HCT116 (cell line): ENCODE data around the gene MCEE. TPM values are rescaled to one million over a fixed set of nuclear protein-coding genes. Genes with fewer than 3 reads are reported as not detected.

Experiments used
- ATAC-seq: fragments of 200-7000 bp; cut with Tn5 transposase; 2 replicates; pipeline ENCODE4 v1.9.1; 2020; ENCODE audit warnings: mild to moderate bottlenecking, moderate library complexity
- BruUV-seq: library from RNA; stranded (reverse); fragments of 400-500 nt; replicated peaks from 2 replicates; lab custom pipeline; 2021; lab: Mats Ljungman, UMichigan
- CTCF ChIA-PET: fragments of 300-600 bp; sonication (Branson Sonifier 250); formaldehyde crosslinking; loops from one replicate; lab custom pipeline; 2021; ENCODE audit warnings: antibody characterized with exemption; lab: Charles Lee
- POLR2A ChIA-PET: fragments of 300-600, 350-600 bp; sonication (Branson Sonifier 250); formaldehyde crosslinking; loops from one replicate; lab custom pipeline; 2021; ENCODE audit warnings: antibody characterized with exemption; lab: Charles Lee
- RAD21 ChIA-PET, 2 experiments: fragments of 300-600 bp; sonication (Branson Sonifier 250); formaldehyde crosslinking; loops; one replicate each; lab custom pipeline; 2023; ENCODE audit warnings: low total read pairs in 2 of 2; ENCODE audit not compliant: uncharacterized antibody in 2 of 2, unreplicated experiment in 2 of 2, low non-redundant PET in 1 of 2; lab: Charles Lee
- DNase-seq: peaks from one replicate; pipeline ENCODE4 v3.0.0-alpha.2; 2010; ENCODE audit warnings: low read depth, low spot score
- H2AFZ ChIP-seq: fragments of 200-600 bp; shearing (Covaris generic), sonication (generic); 2 replicates; pipeline ENCODE4 v1.6.1; 2017; ENCODE audit warnings: low read depth, mixed run types, mixed read lengths, antibody characterized with exemption, low read length; ENCODE audit not compliant: poor library complexity, severe bottlenecking
- H3K27ac ChIP-seq: 2 replicates; pipeline ENCODE4 v1.5.1; 2012; ENCODE audit warnings: low read depth, low read length
- H3K27me3 ChIP-seq: fragments of 200-600 bp; sonication (generic); 2 replicates; pipeline ENCODE4 v1.6.1; 2016; ENCODE audit warnings: mixed run types, low read length, mixed read lengths; ENCODE audit not compliant: insufficient read depth
- H3K36me3 ChIP-seq, 2 experiments: fragments of 200-500 bp in 1 of 2; fragments of 200-600 bp in 1 of 2; sonication (Bioruptor generic) in 1 of 2; sonication (generic) in 1 of 2; 2 replicates each; pipeline versions ENCODE4 v1.5.1 to v1.6.1; 2014 to 2016; ENCODE audit warnings: low read length in 2 of 2, inconsistent platforms in 1 of 2, mixed read lengths in 1 of 2, mixed run types in 1 of 2; ENCODE audit not compliant: insufficient read depth in 2 of 2, control insufficient read depth in 1 of 2
- H3K4me1 ChIP-seq, 2 experiments: fragments of 200-600 bp in 1 of 2; sonication (generic) in 1 of 2; 2 replicates each; pipeline versions ENCODE4 v1.5.1 to v1.6.1; 2012 to 2017; ENCODE audit warnings: low read length in 2 of 2, inconsistent platforms in 1 of 2, mild to moderate bottlenecking in 1 of 2, mixed read lengths in 1 of 2, mixed run types in 1 of 2, moderate library complexity in 1 of 2; ENCODE audit not compliant: insufficient read depth in 2 of 2, control insufficient read depth in 1 of 2
- H3K4me2 ChIP-seq: fragments of 200-600 bp; sonication (generic); 2 replicates; pipeline ENCODE4 v1.6.1; 2017; ENCODE audit warnings: mixed run types, low read length, mixed read lengths
- H3K4me3 ChIP-seq, 2 experiments: fragments of 200-600 bp in 1 of 2; sonication (generic) in 1 of 2; replicated peaks in 1 of 2; 2 replicates each; pipeline ENCODE4 v1.5.1; 2011 to 2016; ENCODE audit warnings: low read length in 2 of 2, control low read depth in 1 of 2, low read depth in 1 of 2, mild to moderate bottlenecking in 1 of 2, mixed read lengths in 1 of 2, mixed run types in 1 of 2
- H3K79me2 ChIP-seq: fragments of 200-600 bp; sonication (generic); 2 replicates; pipeline ENCODE4 v1.6.1; 2017; ENCODE audit warnings: mild to moderate bottlenecking, mixed run types, low read length, moderate library complexity, mixed read lengths; ENCODE audit not compliant: insufficient read depth
- H3K9ac ChIP-seq: fragments of 200-600 bp; sonication (generic); 2 replicates; pipeline ENCODE4 v1.6.1; 2016; ENCODE audit warnings: low read length, mixed read lengths
- H3K9me2 ChIP-seq: fragments of 200-600 bp; sonication (generic), shearing (Covaris generic); 2 replicates; pipeline ENCODE4 v1.6.1; 2017; ENCODE audit warnings: mixed run types, mild to moderate bottlenecking, moderate library complexity; ENCODE audit not compliant: insufficient read depth
- H3K9me3 ChIP-seq, 2 experiments: fragments of 200-500 bp in 1 of 2; fragments of 200-600 bp in 1 of 2; sonication (Bioruptor generic) in 1 of 2; sonication (generic) in 1 of 2; 2 replicates each; pipeline ENCODE4 v1.6.1; 2014 to 2017; ENCODE audit warnings: low read length in 2 of 2, mixed read lengths in 2 of 2, inconsistent platforms in 1 of 2, low read depth in 1 of 2, mild to moderate bottlenecking in 1 of 2, mixed run types in 1 of 2, moderate library complexity in 1 of 2; ENCODE audit not compliant: control insufficient read depth in 1 of 2, insufficient read depth in 1 of 2
- H4K20me1 ChIP-seq: fragments of 200-600 bp; sonication (generic), shearing (Covaris generic); 2 replicates; pipeline ENCODE4 v1.6.1; 2017; ENCODE audit warnings: mixed run types, mild to moderate bottlenecking, moderate library complexity; ENCODE audit not compliant: insufficient read depth
- CBX3 ChIP-seq: IDR thresholded peaks from 2 replicates; pipeline ENCODE4 v1.6.1; 2012; ENCODE audit warnings: low read depth
- CEBPB ChIP-seq: IDR thresholded peaks from 2 replicates; pipeline ENCODE4 v1.6.1; 2012; ENCODE audit warnings: low read depth
- CTCF ChIP-seq, 3 experiments: fragments of 200-600 bp in 1 of 3; sonication (generic) in 1 of 3; IDR thresholded peaks in 2 of 3; conservative IDR thresholded peaks in 1 of 3; 2 replicates each; pipeline ENCODE4 v1.5.1; 2012 to 2017; ENCODE audit warnings: low read depth in 2 of 3, low read length in 2 of 3, antibody characterized with exemption in 1 of 3, borderline replicate concordance in 1 of 3, control low read depth in 1 of 3, mild to moderate bottlenecking in 1 of 3, mixed read lengths in 1 of 3, mixed run types in 1 of 3, moderate library complexity in 1 of 3; ENCODE audit not compliant: insufficient read depth in 1 of 3
- EZH2phosphoT487 ChIP-seq: fragments of 200-600 bp; IDR thresholded peaks from 2 replicates; pipeline ENCODE4 v1.6.1; 2018; ENCODE audit warnings: antibody characterized with exemption, borderline replicate concordance
- FOSL1 ChIP-seq: IDR thresholded peaks from 2 replicates; pipeline ENCODE4 v1.6.1; 2012; ENCODE audit warnings: low read depth
- MAX ChIP-seq: IDR thresholded peaks from 2 replicates; pipeline ENCODE4 v1.6.1; 2012
- POLR2AphosphoS5 ChIP-seq: IDR thresholded peaks from 2 replicates; pipeline ENCODE4 v1.6.1; 2011; ENCODE audit warnings: mild to moderate bottlenecking, low read depth, low read length, moderate library complexity
- RAD21 ChIP-seq: IDR thresholded peaks from 2 replicates; pipeline ENCODE4 v1.6.1; 2012; ENCODE audit warnings: low read depth, mild to moderate bottlenecking
- SP1 ChIP-seq: IDR thresholded peaks from 2 replicates; pipeline ENCODE4 v1.6.1; 2012; ENCODE audit warnings: low read depth
- SRF ChIP-seq: IDR thresholded peaks from 2 replicates; pipeline ENCODE4 v1.6.1; 2012; ENCODE audit warnings: low read depth
- TCF7L2 ChIP-seq: IDR thresholded peaks from 2 replicates; pipeline ENCODE4 v1.7.0; 2011; ENCODE audit warnings: borderline replicate concordance, inconsistent platforms; ENCODE audit not compliant: insufficient read depth, insufficient read length; ENCODE audit errors: extremely low read depth
- YY1 ChIP-seq: IDR thresholded peaks from 2 replicates; pipeline ENCODE4 v1.6.1; 2011; ENCODE audit warnings: low read length, low read depth, moderate library complexity, mild to moderate bottlenecking; ENCODE audit not compliant: insufficient replicate concordance; ENCODE audit errors: extremely low read depth
- ZNF274 ChIP-seq: fragments of 200-500 bp; sonication (Bioruptor generic); IDR thresholded peaks from 2 replicates; pipeline ENCODE4 v1.6.1; 2014; ENCODE audit warnings: mild to moderate bottlenecking, low read depth, low read length, inconsistent platforms
- intact Hi-C: fragments of 100-400 bp; cut with micrococcal nuclease; formaldehyde crosslinking; loops from 2 replicates; pipeline ENCODE4 v1.10.0; 2022
- total RNA-seq: library from RNA; stranded (reverse); gene quantifications from one replicate; pipeline ENCODE4 v1.2.1, GENCODE V29; 2021; ENCODE audit not compliant: unreplicated experiment
- TF ChIP-seq, protein P1 (sequence below): IDR thresholded peaks from 2 replicates; pipeline ENCODE4 v1.6.1; 2012
- TF ChIP-seq, protein P2 (sequence below): IDR thresholded peaks from 2 replicates; pipeline ENCODE4 v1.6.1; 2011; ENCODE audit warnings: mild to moderate bottlenecking, low read length, moderate library complexity; ENCODE audit not compliant: insufficient replicate concordance; ENCODE audit errors: extremely low read depth

MCEE gene
- total RNA-seq, 1 experiment from 2014 or later = 9.0 TPM

DNA sequence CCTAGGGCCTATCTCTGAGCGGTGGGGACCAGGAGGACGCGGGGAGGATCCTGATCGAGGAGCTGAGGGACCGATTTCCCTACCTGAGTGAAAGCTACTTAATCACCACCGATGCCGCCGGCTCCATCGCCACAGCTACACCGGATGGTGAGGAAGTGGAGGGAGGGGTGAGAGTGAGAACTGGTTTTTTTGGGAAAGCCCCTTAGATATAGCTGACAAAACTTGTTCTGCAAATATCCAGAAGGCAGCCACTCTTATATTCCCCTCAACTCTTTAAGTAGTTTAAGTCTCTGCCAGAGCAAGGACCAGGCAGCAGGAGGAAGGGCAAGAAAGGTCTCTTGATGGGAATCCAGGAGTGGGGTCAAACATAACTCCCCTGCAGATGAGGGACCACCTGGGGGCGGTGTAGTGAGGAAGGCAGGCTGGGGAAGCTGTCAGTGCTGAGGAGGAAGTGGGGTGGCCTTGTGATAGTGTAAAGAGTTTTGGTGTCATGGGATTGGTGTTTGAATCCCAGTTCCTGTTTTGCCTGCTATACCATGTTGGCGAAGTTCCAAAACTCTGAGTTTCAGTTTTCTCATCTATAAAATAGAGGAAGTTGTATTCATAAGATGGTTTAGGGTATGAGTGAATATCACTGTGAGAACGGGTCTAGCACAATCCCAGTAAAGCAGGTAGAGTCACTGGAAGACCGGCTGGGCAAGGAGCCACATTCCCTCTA, 58.2 kb downstream of the MCEE start:
- Histone ChIP-seq H3K9me3 (no peaks in the 10 kb centered on the region), H4K20me1 (no peaks in the 10 kb centered on the region), H3K9ac (no peak overlapping the region), H3K27me3 (no peaks in the 10 kb centered on the region), H3K9me2 (no peaks in the 10 kb centered on the region), H3K36me3 (0 out of 4 replicates have a peak, but pooled peaks cover 0 to 3% of the 10 kb centered on the region in 2 experiments), H2AFZ (no peak overlapping the region), H3K27ac (no peak overlapping the region), H3K4me3 (no peak overlapping the region), H3K4me2 (no peak overlapping the region), H3K4me1 (peaks cover 10 to 22% of the 10 kb centered on the region in 2 experiments), H3K79me2 (no peaks in the 10 kb centered on the region)
- CTCF ChIA-PET = interaction anchor here (2.2 kb wide), 1 partner anchor 29 kb away, joined by 16 read pairs; no protein-coding TSS in a partner anchor
- BruUV-seq = no TSS peak
- DNase-seq (no peak), ATAC-seq (no peak)
- POLR2A ChIA-PET = no interaction called here
- intact Hi-C loops = no loop called here
- RAD21 ChIA-PET = no interaction called here
- TF ChIP-seq CBX3 (no peak), MAX (no peak), POLR2AphosphoS5 (no peak), TCF7L2 (no peak), YY1 (no peak), FOSL1 (no peak), ZNF274 (no peak), RAD21 (no peak), SRF (no peak), EZH2phosphoT487 (no peak), CTCF (IDR thresholded peaks at IDR 0.05 in 2 of 3, conservative IDR thresholded peaks at IDR 0.05 in 1 of 3; ENCODE audit: borderline replicate concordance in 1 of 3, insufficient read depth in 1 of 3, low read depth in 2 of 3, low read length in 2 of 3) (no peak), CEBPB (no peak), SP1 (no peak)
- TF ChIP-seq, protein P1, sequence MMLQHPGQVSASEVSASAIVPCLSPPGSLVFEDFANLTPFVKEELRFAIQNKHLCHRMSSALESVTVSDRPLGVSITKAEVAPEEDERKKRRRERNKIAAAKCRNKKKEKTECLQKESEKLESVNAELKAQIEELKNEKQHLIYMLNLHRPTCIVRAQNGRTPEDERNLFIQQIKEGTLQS = no peak
- TF ChIP-seq, protein P2, sequence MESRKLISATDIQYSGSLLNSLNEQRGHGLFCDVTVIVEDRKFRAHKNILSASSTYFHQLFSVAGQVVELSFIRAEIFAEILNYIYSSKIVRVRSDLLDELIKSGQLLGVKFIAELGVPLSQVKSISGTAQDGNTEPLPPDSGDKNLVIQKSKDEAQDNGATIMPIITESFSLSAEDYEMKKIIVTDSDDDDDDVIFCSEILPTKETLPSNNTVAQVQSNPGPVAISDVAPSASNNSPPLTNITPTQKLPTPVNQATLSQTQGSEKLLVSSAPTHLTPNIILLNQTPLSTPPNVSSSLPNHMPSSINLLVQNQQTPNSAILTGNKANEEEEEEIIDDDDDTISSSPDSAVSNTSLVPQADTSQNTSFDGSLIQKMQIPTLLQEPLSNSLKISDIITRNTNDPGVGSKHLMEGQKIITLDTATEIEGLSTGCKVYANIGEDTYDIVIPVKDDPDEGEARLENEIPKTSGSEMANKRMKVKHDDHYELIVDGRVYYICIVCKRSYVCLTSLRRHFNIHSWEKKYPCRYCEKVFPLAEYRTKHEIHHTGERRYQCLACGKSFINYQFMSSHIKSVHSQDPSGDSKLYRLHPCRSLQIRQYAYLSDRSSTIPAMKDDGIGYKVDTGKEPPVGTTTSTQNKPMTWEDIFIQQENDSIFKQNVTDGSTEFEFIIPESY = no peak
